ENCODE data around the gene EMD.

Gene EMD

GRCh38 chrX:154426916-154427770 is 48.0 kb downstream of the EMD start:
- no peak for DNase-seq

- peak; percentile 89 for DNase-seq
These were observed 49.4 kb downstream of the EMD start, which contains the start of gene ATP6AP1 for GRCh38 chrX:154428176-154429171. Gene ATP6AP1, plus strand, starts transcription at chrX:154428677. Its CDS starts 16 bp downstream, at chrX:154428693.

GRCh38 chrX:154429711-154430110 is 50.6 kb downstream of the EMD start:
- DNase-seq: no peak

- no peak for DNase-seq
These were observed 51.4 kb downstream of the EMD start for GRCh38 chrX:154430479-154430878.

GRCh38 chrX:154430916-154431315 is 51.8 kb downstream of the EMD start:
- no peak for DNase-seq
